Measurements from ENCODE around the gene CNOT1. TPM values are rescaled to one million over a fixed set of nuclear protein-coding genes. Genes with fewer than 3 reads are reported as not detected.

Gene CNOT1
- polyA plus RNA-seq, 1 donor (not counting 4 experiments of a cell fraction or from before 2014, with no cell fraction given) = 163 TPM

- Histone ChIP-seq H3K9ac (ENCODE audit: control insufficient read depth, extremely low read depth, insufficient read depth, low read length) (no peak overlapping the region), H4K20me1 (ENCODE audit: control insufficient read depth, extremely low read depth, insufficient read depth, low read length) (peaks cover 3% of the 10 kb centered on the region), H3K36me3 (ENCODE audit: control insufficient read depth in 2 of 2, extremely low read depth in 1 of 2, insufficient read depth in 2 of 2, low read length in 2 of 2) (peaks cover 28 to 32% of the 10 kb centered on the region in 2 experiments), H2AFZ (ENCODE audit: control insufficient read depth, low read length) (no peak overlapping the region), H3K79me2 (ENCODE audit: control insufficient read depth, insufficient read depth, low read length) (peaks cover 13% of the 10 kb centered on the region), H3K4me3 (ENCODE audit: control insufficient read depth in 2 of 3, extremely low read depth in 1 of 3, insufficient read depth in 2 of 3, low read depth in 1 of 3, low read length in 3 of 3) (no peak overlapping the region), H3K27me3 (ENCODE audit: control insufficient read depth, extremely low read depth, insufficient read depth, low read length) (no peaks in the 10 kb centered on the region), H3K4me2 (ENCODE audit: control insufficient read depth, extremely low read depth, insufficient read depth, low read depth, low read length) (no peak overlapping the region), H3K27ac (ENCODE audit: control insufficient read depth, insufficient read depth, low read length) (no peak overlapping the region), H3K9me3 (ENCODE audit: control insufficient read depth, low read depth, low read length) (no peaks in the 10 kb centered on the region), H3K4me1 (ENCODE audit: control insufficient read depth, extremely low read depth, insufficient read depth, low read length) (no peaks in the 10 kb centered on the region), H3K9me1 (ENCODE audit: control insufficient read depth, extremely low read depth, insufficient read depth, low read length) (no peaks in the 10 kb centered on the region)
- no peak for TF ChIP-seq EZH2 (IDR thresholded peaks at IDR 0.05; ENCODE audit: low read length)
- no peak for TF ChIP-seq CTCF (optimal IDR thresholded peaks at IDR 0.05 in 1 of 3, IDR thresholded peaks at IDR 0.05 in 1 of 3, conservative IDR thresholded peaks at IDR 0.05 in 1 of 3; ENCODE audit: extremely low read depth in 1 of 3, insufficient read depth in 2 of 3, low read length in 3 of 3)
- no peak for FAIRE-seq
- DNase-seq (ENCODE audit: low read depth, low spot score) = no peak
- dilution Hi-C loops (cut with MboI; ENCODE audit: extremely low pct_ligation_motif_present, low sequenced_read_pairs) = no loop called here
These were observed 72.9 kb downstream of the CNOT1 start for GRCh38 chr16:58556678-58557077.

- no peak overlapping the region for H2AFZ ChIP-seq (ENCODE audit: control insufficient read depth, low read length)
- dilution Hi-C loops (cut with MboI; ENCODE audit: extremely low pct_ligation_motif_present, low sequenced_read_pairs) = no loop called here
- peaks cover 23 to 30% of the 10 kb centered on the region in 2 experiments for H3K36me3 ChIP-seq (ENCODE audit: control insufficient read depth in 2 of 2, extremely low read depth in 1 of 2, insufficient read depth in 2 of 2, low read length in 2 of 2)
- H3K4me2 ChIP-seq (ENCODE audit: control insufficient read depth, extremely low read depth, insufficient read depth, low read depth, low read length) = no peak overlapping the region
- no peaks in the 10 kb centered on the region for H3K27me3 ChIP-seq (ENCODE audit: control insufficient read depth, extremely low read depth, insufficient read depth, low read length)
- H3K4me1 ChIP-seq (ENCODE audit: control insufficient read depth, extremely low read depth, insufficient read depth, low read length) = no peaks in the 10 kb centered on the region
- H4K20me1 ChIP-seq (ENCODE audit: control insufficient read depth, extremely low read depth, insufficient read depth, low read length) = no peaks in the 10 kb centered on the region
- no peak overlapping the region for H3K4me3 ChIP-seq (ENCODE audit: control insufficient read depth in 2 of 3, extremely low read depth in 1 of 3, insufficient read depth in 2 of 3, low read depth in 1 of 3, low read length in 3 of 3)
- H3K9me1 ChIP-seq (ENCODE audit: control insufficient read depth, extremely low read depth, insufficient read depth, low read length) = no peaks in the 10 kb centered on the region
- TF ChIP-seq CTCF (optimal IDR thresholded peaks at IDR 0.05 in 1 of 3, IDR thresholded peaks at IDR 0.05 in 1 of 3, conservative IDR thresholded peaks at IDR 0.05 in 1 of 3; ENCODE audit: extremely low read depth in 1 of 3, insufficient read depth in 2 of 3, low read length in 3 of 3) (no peak), EZH2 (IDR thresholded peaks at IDR 0.05; ENCODE audit: low read length) (no peak)
- H3K27ac ChIP-seq (ENCODE audit: control insufficient read depth, insufficient read depth, low read length) = no peak overlapping the region
- no peak overlapping the region for H3K9ac ChIP-seq (ENCODE audit: control insufficient read depth, extremely low read depth, insufficient read depth, low read length)
- H3K79me2 ChIP-seq (ENCODE audit: control insufficient read depth, insufficient read depth, low read length) = no peaks in the 10 kb centered on the region
- no peak for DNase-seq (ENCODE audit: low read depth, low spot score)
- no peaks in the 10 kb centered on the region for H3K9me3 ChIP-seq (ENCODE audit: control insufficient read depth, low read depth, low read length)
- no peak for FAIRE-seq
These were observed 78.1 kb downstream of the CNOT1 start for GRCh38 chr16:58551496-58551895.

Data from keratinocyte (primary cell).